Activated CD4-positive, CD25-positive, alpha-beta regulatory T cell (primary cell): ENCODE measurements around the gene SNTB2.

Experiments used
- DNase-seq, 4 experiments: peaks; one replicate each; lab custom pipeline; 2025; lab: John Stamatoyannopoulos, UW

The SNTB2 gene

GRCh38 chr16:69340095-69340644 lies 153.2 kb downstream of the SNTB2 start:
- DNase-seq, result no peak

- no peak for DNase-seq
These were observed 157.2 kb downstream of the SNTB2 start for GRCh38 chr16:69344171-69344570.

GRCh38 chr16:69345923-69346322 lies 159.0 kb downstream of the SNTB2 start:
- DNase-seq, result no peak

GRCh38 chr16:69346683-69347082 lies 159.7 kb downstream of the SNTB2 start:
- no peak for DNase-seq

- DNase-seq, result no peak
These were observed 161.3 kb downstream of the SNTB2 start for GRCh38 chr16:69348222-69348621.

- DNase-seq, result no peak
These were observed 162.6 kb downstream of the SNTB2 start for GRCh38 chr16:69349536-69349935.

- DNase-seq, result no peak
These were observed 163.7 kb downstream of the SNTB2 start for GRCh38 chr16:69350536-69351133.

GRCh38 chr16:69351309-69352027 lies 164.5 kb downstream of the SNTB2 start, which contains the start of gene TMED6:
Gene TMED6 (minus strand): TSS chr16:69351786. CDS start chr16:69351753, 33 bp downstream.
- DNase-seq, result no peak
